ENCODE data around the gene PLAGL2.
"Not testable (repeated sequence)": the region's sequence is repeated elsewhere in the genome, so short reads cannot be mapped to it uniquely, and the experiment has no call there.

PLAGL2 gene

DNA sequence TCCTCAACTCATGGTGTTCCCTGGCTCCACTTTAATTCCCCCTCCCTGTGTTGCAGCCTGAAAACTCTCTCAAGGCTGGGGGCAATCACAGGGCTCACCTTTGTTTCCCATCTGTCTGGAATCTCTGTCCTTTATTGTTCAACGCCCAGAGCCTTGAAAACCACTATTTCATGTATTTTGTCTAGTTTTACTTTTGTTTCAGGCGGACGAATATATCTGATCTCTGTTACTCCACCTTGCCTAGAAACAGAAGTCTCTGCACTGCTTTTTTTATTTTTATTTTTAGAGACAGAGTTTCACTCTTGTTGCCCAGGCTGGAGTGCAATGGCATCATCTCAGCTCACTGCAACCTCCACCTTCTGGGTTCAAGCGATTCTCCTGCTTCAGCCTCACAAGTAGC lies 27.6 kb downstream of the PLAGL2 start:
- Histone ChIP-seq H3K9me2 (replicated peaks; ENCODE audit: low read depth, low read length) (no peaks in the 10 kb centered on the region), H3F3A (ENCODE audit: low read depth) (no peaks in the 10 kb centered on the region), H3K36me3 (ENCODE audit: insufficient read depth, low read length) (no peaks in the 10 kb centered on the region), H3K4me3 (ENCODE audit: low read length, poor library complexity, severe bottlenecking) (no peak overlapping the region), H3K4me2 (ENCODE audit: low read depth, low read length, poor library complexity, severe bottlenecking) (no peak overlapping the region), H4K20me1 (ENCODE audit: insufficient read depth, low read length, poor library complexity, severe bottlenecking) (no peaks in the 10 kb centered on the region), H3K27me3 (ENCODE audit: insufficient read depth, low read length, poor library complexity, severe bottlenecking) (no peaks in the 10 kb centered on the region), H3K4me1 (ENCODE audit: insufficient read depth, low read length, poor library complexity, severe bottlenecking) (no peaks in the 10 kb centered on the region), H3K9ac (ENCODE audit: low read depth, low read length, poor library complexity, severe bottlenecking) (no peak overlapping the region), H3K79me2 (ENCODE audit: insufficient read depth, low read length) (no peaks in the 10 kb centered on the region), H2AFZ (ENCODE audit: low read length) (no peak overlapping the region), H3K9me3 (ENCODE audit: insufficient read depth, low read depth, low read length) (no peaks in the 10 kb centered on the region)
- TF ChIP-seq CTCF (conservative IDR thresholded peaks at IDR 0.05; ENCODE audit: low read length) = no peak
- no peak for TF ChIP-seq EZH2phosphoT487 (IDR thresholded peaks at IDR 0.05; ENCODE audit: borderline replicate concordance)

- no peak overlapping the region for H3K4me2 ChIP-seq (ENCODE audit: low read depth, low read length, poor library complexity, severe bottlenecking)
- no peaks in the 10 kb centered on the region for H3K9me3 ChIP-seq (ENCODE audit: insufficient read depth, low read depth, low read length)
- no peaks in the 10 kb centered on the region for H3K4me1 ChIP-seq (ENCODE audit: insufficient read depth, low read length, poor library complexity, severe bottlenecking)
- H3K36me3 ChIP-seq (ENCODE audit: insufficient read depth, low read length) = no peaks in the 10 kb centered on the region
- no peaks in the 10 kb centered on the region for H4K20me1 ChIP-seq (ENCODE audit: insufficient read depth, low read length, poor library complexity, severe bottlenecking)
- H3K27me3 ChIP-seq (ENCODE audit: insufficient read depth, low read length, poor library complexity, severe bottlenecking) = no peaks in the 10 kb centered on the region
- no peaks in the 10 kb centered on the region for H3K79me2 ChIP-seq (ENCODE audit: insufficient read depth, low read length)
- H3K4me3 ChIP-seq (ENCODE audit: low read length, poor library complexity, severe bottlenecking) = no peak overlapping the region
- TF ChIP-seq EZH2phosphoT487 (IDR thresholded peaks at IDR 0.05; ENCODE audit: borderline replicate concordance) (no peak), CTCF (conservative IDR thresholded peaks at IDR 0.05; ENCODE audit: low read length) (no peak)
- no peak overlapping the region for H2AFZ ChIP-seq (ENCODE audit: low read length)
- no peak overlapping the region for H3K9ac ChIP-seq (ENCODE audit: low read depth, low read length, poor library complexity, severe bottlenecking)
- no peaks in the 10 kb centered on the region for H3K9me2 ChIP-seq (replicated peaks; ENCODE audit: low read depth, low read length)
- no peaks in the 10 kb centered on the region for H3F3A ChIP-seq (ENCODE audit: low read depth)
These were observed 28.0 kb downstream of the PLAGL2 start for GRCh38 chr20:32179515-32179914.

DNA sequence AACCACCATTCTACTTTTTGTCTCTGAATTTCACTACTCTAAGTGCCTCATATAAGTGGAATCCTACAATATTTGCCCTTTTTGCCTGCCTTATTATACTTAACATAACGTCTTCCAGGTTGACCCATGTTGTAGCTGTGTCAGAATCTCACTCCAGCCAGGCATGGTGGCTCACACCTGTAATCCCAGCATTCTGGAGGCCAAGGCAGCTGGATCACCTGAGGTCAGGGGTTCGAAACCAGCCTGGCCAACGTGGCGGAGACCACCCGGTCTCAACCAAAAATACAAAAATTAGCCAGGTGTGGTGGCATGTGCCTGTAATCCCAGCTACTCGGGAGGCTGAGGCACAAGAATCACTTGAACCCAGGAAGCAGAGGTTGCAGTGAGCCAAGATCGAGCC lies 29.8 kb downstream of the PLAGL2 start:
- H3K36me3 ChIP-seq (ENCODE audit: insufficient read depth, low read length); H3K79me2 ChIP-seq (ENCODE audit: insufficient read depth, low read length); H4K20me1 ChIP-seq (ENCODE audit: insufficient read depth, low read length, poor library complexity, severe bottlenecking); H3K9ac ChIP-seq (ENCODE audit: low read depth, low read length, poor library complexity, severe bottlenecking); H2AFZ ChIP-seq (ENCODE audit: low read length); H3K27me3 ChIP-seq (ENCODE audit: insufficient read depth, low read length, poor library complexity, severe bottlenecking); H3K4me2 ChIP-seq (ENCODE audit: low read depth, low read length, poor library complexity, severe bottlenecking); H3K4me3 ChIP-seq (ENCODE audit: low read length, poor library complexity, severe bottlenecking); H3K9me2 ChIP-seq (replicated peaks; ENCODE audit: low read depth, low read length); H3K9me3 ChIP-seq (ENCODE audit: insufficient read depth, low read depth, low read length); H3F3A ChIP-seq (ENCODE audit: low read depth); H3K4me1 ChIP-seq (ENCODE audit: insufficient read depth, low read length, poor library complexity, severe bottlenecking): not testable (repeated sequence)

GRCh38 chr20:32168184-32168910 lies 39.2 kb downstream of the PLAGL2 start:
- Histone ChIP-seq H3K79me2 (ENCODE audit: insufficient read depth, low read length) (no peaks in the 10 kb centered on the region), H3F3A (ENCODE audit: low read depth) (no peaks in the 10 kb centered on the region), H3K4me2 (ENCODE audit: low read depth, low read length, poor library complexity, severe bottlenecking) (no peak overlapping the region), H3K9me2 (replicated peaks; ENCODE audit: low read depth, low read length) (no peaks in the 10 kb centered on the region), H3K4me1 (ENCODE audit: insufficient read depth, low read length, poor library complexity, severe bottlenecking) (no peaks in the 10 kb centered on the region), H4K20me1 (ENCODE audit: insufficient read depth, low read length, poor library complexity, severe bottlenecking) (no peaks in the 10 kb centered on the region), H3K27me3 (ENCODE audit: insufficient read depth, low read length, poor library complexity, severe bottlenecking) (no peaks in the 10 kb centered on the region), H2AFZ (ENCODE audit: low read length) (no peak overlapping the region), H3K4me3 (ENCODE audit: low read length, poor library complexity, severe bottlenecking) (no peak overlapping the region), H3K9me3 (ENCODE audit: insufficient read depth, low read depth, low read length) (no peaks in the 10 kb centered on the region), H3K9ac (ENCODE audit: low read depth, low read length, poor library complexity, severe bottlenecking) (no peak overlapping the region), H3K36me3 (ENCODE audit: insufficient read depth, low read length) (peaks cover 28% of the 10 kb centered on the region; the same call in 1 of the 2 replicates)
- TF ChIP-seq EZH2phosphoT487 (IDR thresholded peaks at IDR 0.05; ENCODE audit: borderline replicate concordance) = no peak
- no peak for TF ChIP-seq CTCF (conservative IDR thresholded peaks at IDR 0.05; ENCODE audit: low read length)
